GM06990 (cell line): ENCODE results near the gene ZCCHC24.

Experiments
- DNase-seq: peaks from one replicate; pipeline ENCODE4 v3.0.0-alpha.2; 2011; ENCODE audit not compliant: insufficient read length; ENCODE audit errors: extremely low read depth
- H3K27me3 ChIP-seq: replicated peaks from 2 replicates; pipeline ENCODE4 v1.6.0; 2011; ENCODE audit warnings: low read length; ENCODE audit not compliant: control insufficient read depth, insufficient read depth
- H3K36me3 ChIP-seq: 2 replicates; pipeline ENCODE4 v1.5.1; 2011; ENCODE audit warnings: low read length; ENCODE audit not compliant: control insufficient read depth, insufficient read depth
- H3K4me3 ChIP-seq: replicated peaks from 2 replicates; pipeline ENCODE4 v1.5.1; 2011; ENCODE audit warnings: low read depth, mild to moderate bottlenecking, control low read depth, low read length
- TF ChIP-seq, protein P1 (sequence below): IDR thresholded peaks from 2 replicates; pipeline ENCODE4 v1.5.1; 2011; ENCODE audit warnings: low read length, control low read depth, mild to moderate bottlenecking, inconsistent platforms; ENCODE audit not compliant: insufficient read depth, poor library complexity, severe bottlenecking

The ZCCHC24 gene

DNA sequence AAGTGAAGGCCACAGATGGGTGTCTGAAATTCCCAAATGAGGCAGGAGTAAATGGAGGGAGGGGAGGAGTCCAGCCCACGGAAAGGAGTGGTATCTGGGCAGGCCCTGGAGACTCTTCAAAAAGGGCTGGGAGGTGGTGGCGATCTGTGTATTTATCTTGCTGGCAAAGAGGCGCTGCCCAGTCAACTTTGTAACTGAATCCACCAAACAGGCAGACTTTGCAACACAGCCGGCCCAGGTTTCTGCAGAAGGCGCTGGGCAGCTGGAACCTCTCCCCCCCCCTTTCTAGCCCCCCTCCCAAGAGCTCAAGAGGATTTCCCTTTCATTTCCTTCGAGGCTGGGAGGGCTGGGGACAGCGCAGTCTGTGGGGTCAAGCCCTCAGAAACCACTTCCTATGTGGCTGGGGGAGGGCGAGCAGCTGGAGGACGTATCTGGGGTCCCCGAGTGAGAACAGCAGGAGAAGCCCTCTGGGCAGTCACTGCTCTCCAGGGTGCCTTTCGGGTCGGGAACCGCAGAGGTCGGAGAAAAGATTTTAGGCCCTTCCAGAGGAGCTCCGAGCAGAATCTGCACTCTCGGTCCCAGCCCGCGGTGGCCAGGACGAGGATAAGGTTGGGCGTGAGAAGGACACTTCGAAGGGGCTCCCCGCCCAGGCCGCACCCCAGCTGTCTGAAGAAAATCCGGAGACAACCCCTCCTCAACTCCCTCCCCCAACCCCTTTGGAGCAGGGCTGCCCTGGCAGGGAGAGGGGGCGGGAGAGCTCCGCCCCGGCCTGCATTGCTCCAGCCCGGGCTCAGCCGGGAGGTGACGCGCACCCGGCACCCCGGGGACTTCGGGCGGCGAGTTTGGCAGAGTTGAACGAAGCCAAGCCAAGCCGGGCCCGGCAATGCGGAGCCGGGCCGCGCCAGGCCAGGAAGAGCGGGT is 965 bp downstream of the ZCCHC24 start:
- peak; percentile 43 for DNase-seq
- peak overlapping the region; percentile 63 for H3K4me3 ChIP-seq
- H3K36me3 ChIP-seq: no peaks in the 10 kb centered on the region
- H3K27me3 ChIP-seq: peaks cover 4% of the 10 kb centered on the region
- TF ChIP-seq, protein P1, sequence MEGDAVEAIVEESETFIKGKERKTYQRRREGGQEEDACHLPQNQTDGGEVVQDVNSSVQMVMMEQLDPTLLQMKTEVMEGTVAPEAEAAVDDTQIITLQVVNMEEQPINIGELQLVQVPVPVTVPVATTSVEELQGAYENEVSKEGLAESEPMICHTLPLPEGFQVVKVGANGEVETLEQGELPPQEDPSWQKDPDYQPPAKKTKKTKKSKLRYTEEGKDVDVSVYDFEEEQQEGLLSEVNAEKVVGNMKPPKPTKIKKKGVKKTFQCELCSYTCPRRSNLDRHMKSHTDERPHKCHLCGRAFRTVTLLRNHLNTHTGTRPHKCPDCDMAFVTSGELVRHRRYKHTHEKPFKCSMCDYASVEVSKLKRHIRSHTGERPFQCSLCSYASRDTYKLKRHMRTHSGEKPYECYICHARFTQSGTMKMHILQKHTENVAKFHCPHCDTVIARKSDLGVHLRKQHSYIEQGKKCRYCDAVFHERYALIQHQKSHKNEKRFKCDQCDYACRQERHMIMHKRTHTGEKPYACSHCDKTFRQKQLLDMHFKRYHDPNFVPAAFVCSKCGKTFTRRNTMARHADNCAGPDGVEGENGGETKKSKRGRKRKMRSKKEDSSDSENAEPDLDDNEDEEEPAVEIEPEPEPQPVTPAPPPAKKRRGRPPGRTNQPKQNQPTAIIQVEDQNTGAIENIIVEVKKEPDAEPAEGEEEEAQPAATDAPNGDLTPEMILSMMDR: no peak

DNA sequence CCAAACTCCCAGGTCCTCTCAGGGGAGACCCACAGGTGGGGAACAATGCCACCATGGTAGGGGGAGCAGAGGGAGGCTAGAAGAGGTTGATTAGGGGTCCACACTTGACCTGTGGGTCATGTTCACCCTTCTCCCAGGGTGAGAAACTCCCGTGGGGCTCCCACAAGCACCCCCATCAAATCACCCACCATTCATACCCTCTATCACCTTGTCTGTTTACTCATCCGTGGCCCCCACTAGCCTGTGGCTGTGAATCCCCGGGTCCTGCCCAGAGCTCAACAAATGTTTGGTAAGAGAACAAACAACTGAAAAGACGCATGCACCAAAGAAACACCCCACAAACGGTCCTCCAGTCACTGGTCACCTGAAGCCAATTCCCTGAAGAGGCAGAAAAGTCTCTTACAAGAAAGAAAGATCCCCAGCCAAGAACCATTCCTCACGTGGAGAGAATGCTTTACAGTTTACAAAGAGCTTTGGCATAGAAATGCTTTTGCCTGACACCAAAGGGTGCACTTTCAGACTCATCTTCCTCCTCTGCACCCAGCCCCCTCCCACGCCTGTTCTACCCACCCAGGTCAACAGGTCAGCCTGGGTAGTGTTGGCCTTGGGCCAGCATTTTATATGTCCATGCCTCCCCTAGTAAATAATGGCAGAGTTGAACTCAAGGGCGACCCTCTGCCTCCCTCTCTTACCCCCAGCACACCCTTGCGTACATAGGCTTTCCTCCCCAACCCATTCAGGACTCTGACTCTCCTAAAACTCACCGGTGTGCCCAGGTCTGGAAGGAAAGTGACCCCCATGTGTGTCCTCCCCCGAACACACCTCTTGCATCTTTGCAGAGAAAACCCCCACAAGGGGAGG is 1.9 kb downstream of the ZCCHC24 start:
- no peak for DNase-seq
- no peaks in the 10 kb centered on the region for H3K36me3 ChIP-seq
- H3K4me3 ChIP-seq: no peak overlapping the region
- H3K27me3 ChIP-seq: peaks cover 4% of the 10 kb centered on the region
- TF ChIP-seq, protein P1: no peak

DNA sequence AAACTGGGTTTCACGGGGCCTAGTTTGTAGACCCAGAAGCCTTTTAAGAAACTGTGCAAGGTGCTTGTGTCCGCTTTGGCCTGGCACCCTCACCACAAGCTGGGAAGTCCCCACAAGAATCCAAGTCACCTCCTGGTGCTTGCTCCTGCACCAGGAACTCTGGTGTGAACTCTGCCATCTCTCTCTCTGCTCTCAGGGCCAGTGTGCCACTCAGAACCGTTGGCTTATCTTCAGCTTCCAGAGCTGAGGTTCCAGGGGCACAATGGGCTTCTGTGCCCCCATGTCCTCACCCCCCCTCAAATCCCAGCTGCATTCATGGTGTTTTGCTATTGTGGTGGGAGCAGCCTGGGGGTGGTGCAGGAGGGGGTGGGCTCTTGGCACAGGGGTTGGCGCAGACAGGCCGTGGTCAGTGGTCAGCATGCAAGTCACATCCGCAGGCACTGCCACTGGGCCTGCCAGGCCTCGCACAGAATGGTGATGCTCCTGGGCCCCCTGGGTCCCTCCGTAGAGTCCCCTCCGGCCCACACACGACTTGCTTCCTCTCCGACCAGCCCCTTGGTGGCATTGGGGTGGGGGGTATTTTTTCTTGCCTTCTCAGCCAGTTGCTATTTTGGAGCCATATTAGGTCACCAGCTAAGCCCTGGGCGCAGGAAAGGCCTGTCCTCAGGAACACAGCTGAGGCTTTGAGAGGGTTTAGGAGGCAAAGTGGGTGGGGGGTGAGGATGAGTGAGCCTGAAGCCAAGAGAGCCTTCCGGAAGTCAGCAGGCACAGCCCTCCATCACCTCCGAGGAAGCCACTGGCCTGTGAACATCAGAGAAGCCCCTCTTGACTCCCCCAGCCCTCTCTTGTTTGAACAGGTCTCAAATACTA is 3.0 kb downstream of the ZCCHC24 start:
- Histone ChIP-seq H3K36me3 (no peaks in the 10 kb centered on the region), H3K4me3 (no peak overlapping the region), H3K27me3 (peaks cover 4% of the 10 kb centered on the region)
- TF ChIP-seq, protein P1: no peak
- no peak for DNase-seq

DNA sequence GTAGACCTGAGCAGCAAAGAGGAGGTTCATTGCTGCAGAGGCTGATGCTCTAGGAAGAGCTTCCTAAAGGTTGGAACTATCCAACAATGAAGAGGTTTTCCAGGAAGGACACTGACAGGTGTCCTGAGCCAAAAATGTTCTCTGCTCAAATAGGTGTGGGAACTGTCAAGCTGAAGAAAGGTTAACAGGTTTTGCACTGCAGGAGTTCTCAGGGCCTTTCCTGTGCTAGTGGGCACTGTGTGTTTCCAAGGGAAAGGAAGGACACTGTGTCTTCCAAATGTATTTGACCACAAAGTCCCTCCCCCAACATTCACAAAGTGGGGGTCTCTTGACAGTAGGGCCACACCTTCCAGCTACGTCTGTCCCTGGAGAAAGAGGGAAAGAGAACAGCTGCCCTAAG is 4.0 kb downstream of the ZCCHC24 start:
- Histone ChIP-seq H3K4me3 (no peak overlapping the region), H3K36me3 (no peaks in the 10 kb centered on the region), H3K27me3 (peaks cover 4% of the 10 kb centered on the region)
- TF ChIP-seq, protein P1: no peak
- no peak for DNase-seq

DNA sequence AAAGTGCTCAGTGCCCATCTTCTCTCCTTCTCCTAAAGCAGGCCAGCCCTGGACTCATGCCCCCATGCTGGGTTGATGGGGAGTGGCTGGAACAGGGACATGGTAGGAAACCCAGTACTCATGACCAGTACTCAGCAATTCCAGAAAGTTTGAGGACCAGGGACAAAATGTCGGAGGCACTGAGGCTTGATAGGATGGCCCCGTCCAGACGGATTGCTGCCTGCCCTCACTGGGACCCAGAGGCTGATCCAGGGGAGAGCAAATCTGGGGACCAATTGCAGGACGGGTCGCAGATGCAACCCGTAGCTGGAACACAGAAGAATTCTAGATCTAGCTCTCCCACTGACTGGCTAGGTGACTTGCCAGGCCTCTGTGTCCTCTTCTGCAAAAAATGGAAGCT is 5.1 kb downstream of the ZCCHC24 start:
- Histone ChIP-seq H3K36me3 (no peaks in the 10 kb centered on the region), H3K27me3 (peaks cover 4% of the 10 kb centered on the region), H3K4me3 (no peak overlapping the region)
- TF ChIP-seq, protein P1: no peak
- no peak for DNase-seq
